HG03558 (cell line): ENCODE measurements around the gene SAPCD1.

Experiments
- ATAC-seq: cut with Tn5 transposase; IDR thresholded peaks from one replicate; pipeline ENCODE4 v1.9.1; 2021; ENCODE audit warnings: moderate number of reproducible peaks; ENCODE audit not compliant: unreplicated experiment; ENCODE audit errors: extremely low read depth

Gene SAPCD1

DNA sequence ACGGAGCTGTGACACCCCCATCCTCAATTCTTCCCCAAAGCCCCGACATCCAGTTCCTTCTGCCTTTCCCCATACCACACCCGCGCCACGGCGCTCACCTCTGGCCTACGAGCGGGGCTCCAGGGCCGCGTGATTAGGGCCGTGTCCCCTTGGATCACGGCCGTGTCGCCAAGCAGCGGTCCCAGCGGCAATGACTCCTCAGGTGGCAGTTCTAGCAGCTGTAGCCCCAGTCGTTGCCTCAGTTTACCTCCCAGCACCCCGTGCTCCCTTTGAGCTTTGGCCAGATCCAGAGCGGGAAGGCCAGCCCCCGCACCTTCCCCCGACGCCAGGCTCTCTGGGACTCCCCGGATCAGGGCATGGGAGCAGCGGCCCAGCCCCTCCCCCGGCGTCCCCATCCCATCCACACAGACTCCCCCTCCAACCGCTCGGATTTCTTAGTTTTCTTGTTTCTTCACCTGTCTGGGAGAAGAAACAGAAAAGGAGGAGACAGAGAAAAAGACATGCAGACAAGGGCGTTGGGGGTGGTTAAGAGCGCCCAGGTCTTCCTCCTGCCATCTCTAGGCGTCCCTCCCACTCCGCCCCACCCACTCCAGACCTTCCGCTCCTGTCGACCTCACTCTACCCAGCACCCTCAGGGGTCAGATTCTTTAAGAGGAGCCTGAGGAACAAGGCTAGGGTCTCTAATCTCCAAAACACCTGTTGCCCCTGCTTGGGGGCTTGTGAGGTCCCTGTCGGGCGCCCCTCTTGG, 33.5 kb upstream of the SAPCD1 start, which contains the start of gene DDAH2:
Gene DDAH2, minus strand, starts transcription at position 533 of the 748 bp plus-strand sequence. Its CDS starts 138 bp downstream, at position 395.
- ATAC-seq, result no peak

DNA sequence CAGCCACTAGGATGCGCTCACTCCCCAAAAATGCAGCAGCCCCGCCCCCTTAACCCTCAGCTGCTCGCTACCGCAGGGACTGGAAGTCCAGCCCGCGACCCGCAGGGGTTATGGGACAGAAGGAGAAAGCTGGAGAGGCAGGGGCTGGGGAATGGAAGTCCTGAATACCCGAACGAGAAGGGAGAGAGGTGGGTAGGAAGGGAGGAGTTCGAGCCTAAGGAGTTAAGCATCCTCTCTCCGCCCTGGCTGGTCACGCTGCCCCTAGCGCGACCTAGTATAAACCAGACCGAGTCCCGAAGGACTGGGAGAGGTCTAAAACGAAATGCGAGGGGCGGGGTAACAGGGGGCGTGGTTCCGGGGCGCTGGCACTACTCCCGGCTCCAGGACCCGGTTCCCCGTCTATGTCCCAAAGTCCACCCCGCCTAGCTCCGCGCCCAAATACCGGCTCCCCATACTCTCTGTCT, 32.9 kb upstream of the SAPCD1 start:
- ATAC-seq, result no peak

DNA sequence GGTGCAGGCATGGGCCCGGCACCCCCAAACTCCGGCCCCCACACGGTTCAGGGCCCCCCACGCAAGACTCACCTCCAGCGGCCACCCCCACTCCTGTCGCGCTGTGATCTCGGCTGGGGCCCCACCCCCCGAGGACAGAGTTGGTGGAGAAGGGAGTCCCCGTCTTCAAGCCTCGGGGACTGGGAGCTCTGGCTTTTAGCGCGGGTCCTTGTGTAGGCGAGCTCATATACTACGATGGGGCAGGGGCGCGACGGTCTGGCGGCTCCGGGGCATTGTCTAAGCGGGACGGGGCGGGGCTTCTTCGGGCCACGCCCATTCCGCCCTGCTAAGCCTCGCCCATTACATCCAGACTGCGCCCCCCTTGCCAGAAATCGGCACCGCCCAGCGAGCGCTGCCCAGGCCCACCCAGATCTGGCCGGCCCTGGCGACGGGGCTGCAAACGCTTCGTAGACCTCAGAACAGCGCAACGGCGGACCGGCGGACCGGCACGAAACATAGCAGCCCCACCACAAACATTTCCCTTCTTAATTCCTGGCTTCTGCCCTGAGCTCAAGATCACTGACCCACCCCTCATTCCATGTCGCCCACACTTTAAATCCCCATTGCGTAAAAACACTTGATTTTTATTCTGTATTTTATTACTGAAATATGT, 32.4 kb upstream of the SAPCD1 start:
- no peak for ATAC-seq

DNA sequence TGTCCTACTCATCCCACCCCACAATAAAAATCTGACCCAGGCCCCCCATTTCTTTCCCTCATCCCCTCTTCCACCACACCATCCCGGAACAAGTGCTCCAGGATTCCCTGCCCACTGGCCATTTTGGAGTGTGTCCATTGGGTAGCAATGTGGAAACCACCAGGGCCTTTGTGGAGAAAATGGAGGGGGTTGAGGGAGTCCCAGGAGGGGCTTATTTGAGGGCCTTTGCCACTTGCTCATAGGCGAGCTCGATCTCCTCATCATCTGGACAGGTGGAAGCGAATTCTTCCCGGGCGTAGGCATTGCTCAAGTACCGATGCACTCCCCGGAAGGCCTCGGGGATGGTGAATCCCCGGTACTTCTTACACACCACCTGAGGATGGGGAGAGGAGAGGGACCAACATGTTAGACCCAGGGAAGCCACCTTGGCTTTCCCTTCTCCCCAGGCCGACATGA, 31.8 kb upstream of the SAPCD1 start:
- no peak for ATAC-seq

DNA sequence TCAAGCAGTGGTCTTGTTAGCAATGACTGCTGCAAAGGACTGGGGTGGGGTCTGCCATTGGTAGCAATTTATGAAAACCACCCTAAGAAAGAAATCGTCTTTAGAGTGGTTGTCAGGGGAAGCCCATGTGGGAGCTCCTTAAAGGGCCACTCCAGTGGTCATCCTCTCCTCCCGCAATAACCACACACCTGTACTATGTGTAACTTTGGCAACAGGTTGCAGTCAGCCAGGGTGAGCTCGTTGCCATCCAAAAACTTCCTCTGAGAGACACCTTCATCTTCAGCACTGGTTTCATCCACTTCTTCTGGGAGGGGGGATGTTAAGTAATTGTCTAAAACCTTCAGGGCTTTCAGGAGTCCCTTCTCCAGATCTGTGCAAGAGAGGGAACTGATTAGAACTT, 30.4 kb upstream of the SAPCD1 start:
- no peak for ATAC-seq

DNA sequence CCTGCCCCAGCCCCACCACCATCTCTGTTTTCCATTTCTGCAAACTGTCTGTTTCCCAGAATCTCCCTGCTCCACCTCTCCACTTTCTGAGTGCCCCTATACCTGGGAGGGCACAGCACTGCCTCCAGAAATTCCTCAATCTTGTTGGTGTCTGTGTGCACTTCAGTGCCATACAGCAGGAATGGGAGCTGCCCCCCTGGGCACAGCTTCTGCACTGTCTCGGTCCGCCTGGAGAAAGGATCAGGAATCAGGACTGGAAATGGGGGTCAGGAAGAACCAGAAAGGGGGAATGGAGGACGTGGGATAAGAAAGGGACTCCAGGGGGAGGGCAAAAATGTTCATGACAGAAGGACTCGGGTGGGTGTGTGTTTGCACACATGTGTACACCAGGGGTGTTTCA, 28.7 kb upstream of the SAPCD1 start:
- no peak for ATAC-seq

DNA sequence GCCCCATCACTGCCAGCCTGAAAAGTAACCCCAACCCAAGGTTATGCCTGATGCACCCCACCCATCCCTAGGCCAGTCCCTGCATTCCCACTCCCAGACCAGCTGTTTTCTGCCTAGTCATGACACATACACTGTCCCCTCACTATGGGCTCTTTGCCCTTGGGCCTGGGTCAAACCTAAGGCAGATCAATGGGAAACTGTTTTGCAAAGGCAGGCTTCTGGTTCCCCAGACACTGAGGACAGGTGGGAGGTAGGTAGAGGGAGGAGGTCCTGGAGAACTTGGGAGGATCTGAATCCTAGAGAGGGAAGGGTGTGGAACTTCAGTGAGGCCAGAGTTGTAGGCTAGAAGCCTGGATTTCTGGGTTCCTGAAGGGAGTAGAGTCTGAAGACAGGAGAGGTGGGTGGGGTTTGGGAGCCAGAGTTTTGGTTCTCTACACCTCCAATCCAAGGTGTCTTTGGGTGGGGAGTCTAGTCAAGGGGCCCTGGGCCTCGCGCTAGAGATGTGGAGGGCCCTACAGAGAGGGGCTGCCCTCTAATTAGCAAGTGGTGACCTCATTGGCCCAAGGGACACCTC, 28.1 kb upstream of the SAPCD1 start:
- ATAC-seq, result no peak

DNA sequence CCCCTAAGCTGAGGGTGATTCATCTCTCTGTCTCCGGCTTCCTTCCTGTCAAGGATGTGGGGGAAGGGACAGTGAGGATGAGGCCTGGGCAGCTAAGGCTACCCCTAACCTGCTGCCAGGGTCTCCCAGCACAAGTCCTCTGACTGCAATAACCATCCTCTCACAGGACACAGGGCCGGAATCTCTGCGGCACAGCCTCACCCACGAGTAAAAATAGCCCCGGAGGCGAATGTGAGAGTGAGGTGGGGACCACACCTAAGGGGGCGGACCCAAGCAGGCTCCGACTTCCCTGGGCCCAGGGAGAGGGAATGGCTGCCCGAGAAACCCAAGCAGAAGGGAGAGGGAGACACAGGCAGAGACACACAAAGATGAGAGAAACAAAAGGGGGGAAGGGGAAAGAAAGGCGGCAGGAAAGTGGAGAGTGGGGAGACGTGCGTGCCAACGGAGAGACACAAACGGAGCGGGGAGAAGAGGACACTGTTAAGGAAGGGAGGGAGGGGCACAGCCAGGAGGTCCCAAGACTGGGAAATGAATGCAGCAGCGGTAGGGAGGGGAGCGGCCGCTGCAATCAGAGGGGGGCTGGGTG, 27.5 kb upstream of the SAPCD1 start:
- no peak for ATAC-seq

DNA sequence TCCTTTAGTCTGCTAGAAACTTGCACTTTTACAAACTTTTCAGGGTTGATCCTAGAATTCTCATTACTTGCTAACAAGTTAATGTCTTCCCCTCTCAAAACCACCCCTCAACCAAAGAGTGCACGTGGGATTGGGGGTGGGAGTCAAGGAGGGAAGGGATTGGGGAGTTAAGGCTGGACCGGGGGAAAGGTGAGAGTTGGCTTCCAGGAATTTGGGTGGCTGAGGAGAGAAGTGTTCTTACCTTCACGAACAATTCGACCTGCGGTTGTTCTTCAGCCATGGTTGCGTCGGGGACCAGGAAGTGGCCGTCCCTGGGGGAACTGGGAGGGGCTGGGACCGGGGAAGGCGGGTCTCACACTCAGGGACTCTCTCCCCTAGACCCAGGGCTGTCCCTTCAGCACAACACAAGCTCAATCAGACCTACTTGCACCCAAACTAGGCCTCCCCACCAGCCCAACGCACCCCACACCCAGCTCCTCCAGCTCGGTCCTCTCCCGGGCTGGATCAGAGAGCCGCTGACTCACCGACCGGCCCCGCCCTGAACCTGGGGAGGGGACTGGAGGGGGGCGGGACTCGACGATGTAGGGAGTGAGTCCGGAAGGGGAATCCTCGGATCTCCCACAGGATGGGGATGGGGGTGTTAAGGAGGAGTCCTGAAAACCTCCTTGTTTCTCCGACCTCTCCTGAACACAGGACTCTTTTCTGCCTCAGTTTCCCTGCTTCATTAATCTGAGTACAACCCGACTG, 26.3 kb upstream of the SAPCD1 start, which contains the start of gene CLIC1:
Gene CLIC1, minus strand, starts transcription at position 510 of the 747 bp plus-strand sequence. Its CDS starts 230 bp downstream, at position 280.
- no peak for ATAC-seq

DNA sequence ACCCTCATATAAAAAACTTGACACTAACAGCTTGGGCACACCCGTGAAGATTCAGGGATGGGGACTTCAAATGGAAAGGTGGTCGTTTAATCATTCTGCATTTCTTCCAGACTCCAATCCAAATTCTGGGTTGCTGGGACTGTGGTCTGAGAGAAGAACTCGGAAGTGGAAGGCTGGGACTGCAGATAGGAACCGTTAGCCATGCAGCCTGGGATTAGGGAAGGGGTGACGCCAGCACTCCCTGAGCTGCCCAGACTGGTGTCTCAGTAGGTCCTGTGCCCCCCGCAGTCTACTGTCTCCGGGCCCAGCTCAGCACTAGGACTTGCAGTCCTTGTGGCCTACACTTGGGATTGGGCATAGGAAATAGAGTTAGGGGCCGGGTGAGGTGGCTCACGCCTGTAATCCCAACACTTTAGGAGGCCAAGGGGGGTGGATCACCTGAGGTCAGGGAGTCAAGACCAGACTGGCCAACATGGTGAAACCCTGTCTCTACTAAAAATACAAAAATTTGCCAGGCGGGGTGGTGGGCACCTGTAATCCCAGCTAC, 25.6 kb upstream of the SAPCD1 start:
- ATAC-seq, result no peak

DNA sequence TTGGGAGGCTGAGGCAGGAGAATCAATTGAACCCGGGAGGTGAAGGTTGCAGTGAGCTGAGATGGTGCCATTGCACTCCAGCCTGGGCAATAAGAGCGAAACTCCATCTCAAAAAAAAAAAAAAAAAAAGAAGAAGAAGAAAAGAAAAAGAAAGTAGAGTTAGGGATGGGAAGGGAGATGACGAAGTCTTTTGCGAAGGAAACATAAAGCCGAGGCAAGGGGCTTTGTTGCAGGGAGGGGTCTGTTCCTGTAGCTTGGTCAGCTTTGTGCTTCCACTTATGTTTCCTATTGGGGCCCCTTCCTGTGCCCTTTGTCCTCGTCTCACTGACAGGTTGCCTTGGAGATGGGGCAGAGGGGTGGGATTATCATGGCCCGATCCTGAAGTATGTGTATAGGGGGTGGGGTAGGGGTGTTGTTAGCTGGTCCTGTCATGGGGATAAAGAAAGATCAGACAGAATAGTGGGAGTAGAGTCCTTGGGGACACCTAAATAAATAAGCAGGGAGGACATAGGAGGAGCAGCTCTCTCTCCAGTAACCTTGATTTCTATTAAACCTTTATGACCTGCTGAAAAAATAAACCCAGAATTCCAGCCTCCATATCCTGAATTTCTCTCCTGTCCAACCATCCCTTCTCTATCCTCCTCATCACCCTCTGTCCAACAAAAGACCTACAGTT, 25.0 kb upstream of the SAPCD1 start:
- ATAC-seq, result no peak

DNA sequence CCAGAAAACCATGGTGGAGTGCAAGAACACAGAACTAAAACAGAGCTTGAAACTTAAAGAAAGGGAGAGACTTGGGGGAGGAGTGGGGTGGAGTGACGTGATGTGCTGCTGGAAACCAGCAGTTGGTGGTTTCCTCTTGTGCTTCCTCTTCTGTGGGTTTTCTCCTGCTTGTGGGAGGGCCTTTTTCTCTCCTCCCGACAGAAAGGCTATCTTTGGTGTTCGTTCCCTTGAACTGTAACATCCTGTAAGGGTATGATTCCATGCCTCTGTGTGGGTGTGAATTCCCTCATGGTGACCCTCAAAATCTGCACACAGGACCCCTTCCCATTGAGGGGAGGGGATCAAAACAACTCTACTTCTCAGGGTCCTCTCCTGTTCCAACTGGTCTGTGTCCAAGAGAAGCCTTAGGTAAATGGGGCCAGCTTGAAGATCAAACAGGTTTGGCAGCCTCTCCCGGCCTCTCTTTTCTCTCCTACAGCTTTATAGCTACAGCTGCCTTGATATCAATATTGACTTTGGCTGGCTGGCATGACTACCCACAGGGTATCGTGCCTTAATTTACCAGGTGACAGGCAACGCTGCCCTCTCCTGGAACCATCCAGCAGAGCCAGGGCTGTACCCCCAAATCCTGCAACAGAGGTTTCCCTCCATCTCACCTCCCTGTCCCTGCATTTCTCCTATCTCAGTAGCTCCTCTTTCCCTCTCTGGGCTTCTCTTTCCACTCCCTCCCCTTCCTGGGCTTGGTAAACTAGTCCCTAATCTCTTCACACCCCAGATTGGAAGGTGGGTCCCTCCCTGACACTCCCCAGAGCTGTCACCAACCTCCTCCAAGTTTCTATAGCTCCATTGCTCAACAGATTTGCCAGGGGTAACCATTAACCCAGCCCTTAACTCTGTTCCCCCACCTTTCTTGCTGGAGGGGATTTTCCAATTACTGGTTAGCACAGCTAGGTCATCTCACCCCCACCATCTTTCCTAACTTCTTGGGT, 24.2 kb upstream of the SAPCD1 start:
- ATAC-seq, result no peak

DNA sequence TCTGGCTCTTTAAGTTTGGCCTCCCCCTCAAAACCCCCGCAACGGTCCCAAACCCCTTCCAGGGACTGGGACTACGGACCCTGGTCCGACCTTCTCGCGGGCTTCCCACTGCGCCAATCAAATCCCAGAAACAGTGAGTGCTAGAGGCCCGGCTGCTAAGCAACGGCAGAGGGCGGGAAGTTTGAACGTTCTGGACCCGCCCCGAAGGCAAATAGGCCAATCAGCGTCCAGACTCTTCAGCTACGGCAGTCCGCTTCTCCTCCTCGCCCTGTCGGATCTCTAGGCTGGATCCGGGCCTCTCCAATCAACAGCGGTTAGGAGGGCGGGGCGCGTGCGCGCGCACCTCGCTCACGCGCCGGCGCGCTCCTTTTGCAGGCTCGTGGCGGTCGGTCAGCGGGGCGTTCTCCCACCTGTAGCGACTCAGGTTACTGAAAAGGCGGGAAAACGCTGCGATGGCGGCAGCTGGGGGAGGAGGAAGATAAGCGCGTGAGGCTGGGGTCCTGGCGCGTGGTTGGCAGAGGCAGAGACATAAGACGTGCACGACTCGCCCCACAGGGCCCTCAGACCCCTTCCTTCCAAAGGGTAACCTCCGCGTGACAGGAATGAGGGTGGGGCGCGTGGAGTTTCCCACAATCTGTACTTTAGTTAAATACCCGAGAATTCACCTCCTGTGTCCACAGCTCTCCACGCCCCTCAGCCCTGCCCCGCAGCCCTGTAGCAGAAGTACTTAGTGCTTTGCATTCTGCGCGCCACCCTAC, 22.6 kb upstream of the SAPCD1 start, which contains the start of gene MSH5:
Gene MSH5, plus strand, starts transcription at position 367 of the 758 bp plus-strand sequence. CDS start 462 bp downstream, outside the sequence.
- peak; percentile 50 for ATAC-seq

DNA sequence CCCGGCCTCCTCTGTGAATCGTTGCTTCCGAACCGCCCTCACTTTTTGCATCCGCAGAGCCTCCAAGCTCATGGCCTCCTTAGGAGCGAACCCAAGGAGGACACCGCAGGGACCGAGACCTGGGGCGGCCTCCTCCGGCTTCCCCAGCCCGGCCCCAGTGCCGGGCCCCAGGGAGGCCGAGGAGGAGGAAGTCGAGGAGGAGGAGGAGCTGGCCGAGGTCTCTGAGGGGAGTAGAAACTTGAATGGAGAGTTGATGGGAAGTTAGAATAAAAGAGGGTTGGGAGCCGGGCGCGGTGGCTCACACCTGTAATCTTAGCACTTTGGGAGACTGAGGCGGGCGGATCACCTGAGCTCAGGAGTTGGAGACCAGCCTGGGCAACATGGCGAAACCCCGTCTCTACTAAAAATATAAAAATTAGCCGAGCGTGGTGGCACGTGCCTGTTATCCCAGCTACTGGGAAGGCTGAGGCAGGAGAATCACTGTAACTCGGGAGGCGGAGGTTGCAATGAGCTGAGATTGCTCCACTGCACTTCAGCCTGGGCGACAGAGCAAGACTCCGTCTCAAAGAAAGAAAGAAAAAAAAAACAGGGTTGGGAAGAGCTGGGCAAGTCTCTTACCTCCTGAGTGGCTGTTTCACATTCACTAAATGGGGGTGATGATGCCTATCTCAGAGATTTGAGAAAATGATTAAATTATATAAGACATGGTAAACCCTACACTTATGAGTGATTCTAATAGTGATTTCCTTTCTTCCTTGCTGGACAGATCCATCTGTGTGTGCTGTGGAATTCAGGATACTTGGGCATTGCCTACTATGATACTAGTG, 21.8 kb upstream of the SAPCD1 start:
- ATAC-seq, result no peak

DNA sequence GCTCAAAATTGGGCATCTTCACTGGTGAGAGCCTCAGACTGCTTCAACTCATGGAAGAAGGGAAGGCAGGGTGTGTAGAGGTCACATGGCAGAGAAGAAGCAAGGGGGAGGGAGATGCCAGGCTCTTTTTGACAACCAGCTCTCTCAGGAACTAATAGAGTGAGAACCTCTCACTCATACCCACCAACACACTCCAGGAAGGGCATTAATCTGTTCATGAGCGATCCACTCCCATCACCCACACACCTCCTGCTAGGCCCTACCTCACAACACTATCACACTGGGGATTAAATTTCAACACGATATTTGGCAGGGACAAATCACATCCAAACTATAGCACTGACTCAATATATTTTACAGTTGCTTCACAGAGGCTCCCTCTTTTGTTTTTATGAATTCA, 20.6 kb upstream of the SAPCD1 start:
- no peak for ATAC-seq

DNA sequence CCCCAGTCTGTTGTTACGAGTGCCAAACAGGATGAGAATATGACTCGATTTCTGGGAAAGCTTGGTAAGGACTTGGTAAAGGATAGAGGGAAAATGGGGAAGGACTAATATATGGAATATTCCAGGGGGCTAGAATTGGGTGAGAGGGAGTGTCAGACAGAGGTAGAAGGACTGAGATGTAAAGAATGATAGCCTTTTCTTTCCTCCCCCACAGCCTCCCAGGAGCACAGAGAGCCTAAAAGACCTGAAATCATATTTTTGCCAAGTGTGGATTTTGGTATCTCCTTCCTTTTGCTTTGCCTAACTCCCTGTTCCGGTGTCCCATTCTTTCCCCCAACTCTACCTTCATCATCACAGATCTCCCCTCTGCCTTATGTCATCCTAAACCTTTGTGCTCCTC, 19.6 kb upstream of the SAPCD1 start:
- ATAC-seq, result no peak
